ENCODE data around the gene SORCS2. TPM values are rescaled to one million over a fixed set of nuclear protein-coding genes. Genes with fewer than 3 reads are reported as not detected.

Gene SORCS2
- polyA plus RNA-seq, 1 donor from 2014 or later = not detected

GRCh38 chr4:7658341-7659204 lies 466.2 kb downstream of the SORCS2 start:
- no peak overlapping the region for H3K27ac Mint-ChIP-seq
- peaks cover 10% of the 10 kb centered on the region for H3K27me3 Mint-ChIP-seq
- no peak overlapping the region for H3K4me3 Mint-ChIP-seq
- H3K9me3 Mint-ChIP-seq = no peaks in the 10 kb centered on the region
- H3K36me3 Mint-ChIP-seq = no peaks in the 10 kb centered on the region
- H3K4me1 Mint-ChIP-seq = no peaks in the 10 kb centered on the region

- Mint-ChIP-seq H3K4me3 (no peak overlapping the region), H3K36me3 (no peaks in the 10 kb centered on the region), H3K4me1 (no peaks in the 10 kb centered on the region), H3K27ac (no peak overlapping the region), H3K27me3 (peaks cover 4% of the 10 kb centered on the region), H3K9me3 (no peaks in the 10 kb centered on the region)
Measured at GRCh38 chr4:7659429-7660175, 467.3 kb downstream of the SORCS2 start.

- H3K4me1 Mint-ChIP-seq = no peaks in the 10 kb centered on the region
- no peaks in the 10 kb centered on the region for H3K27me3 Mint-ChIP-seq
- H3K27ac Mint-ChIP-seq = no peak overlapping the region
- H3K9me3 Mint-ChIP-seq = no peaks in the 10 kb centered on the region
- H3K4me3 Mint-ChIP-seq = no peak overlapping the region
- no peaks in the 10 kb centered on the region for H3K36me3 Mint-ChIP-seq
Measured at GRCh38 chr4:7660176-7661039, 468.1 kb downstream of the SORCS2 start.

DNA sequence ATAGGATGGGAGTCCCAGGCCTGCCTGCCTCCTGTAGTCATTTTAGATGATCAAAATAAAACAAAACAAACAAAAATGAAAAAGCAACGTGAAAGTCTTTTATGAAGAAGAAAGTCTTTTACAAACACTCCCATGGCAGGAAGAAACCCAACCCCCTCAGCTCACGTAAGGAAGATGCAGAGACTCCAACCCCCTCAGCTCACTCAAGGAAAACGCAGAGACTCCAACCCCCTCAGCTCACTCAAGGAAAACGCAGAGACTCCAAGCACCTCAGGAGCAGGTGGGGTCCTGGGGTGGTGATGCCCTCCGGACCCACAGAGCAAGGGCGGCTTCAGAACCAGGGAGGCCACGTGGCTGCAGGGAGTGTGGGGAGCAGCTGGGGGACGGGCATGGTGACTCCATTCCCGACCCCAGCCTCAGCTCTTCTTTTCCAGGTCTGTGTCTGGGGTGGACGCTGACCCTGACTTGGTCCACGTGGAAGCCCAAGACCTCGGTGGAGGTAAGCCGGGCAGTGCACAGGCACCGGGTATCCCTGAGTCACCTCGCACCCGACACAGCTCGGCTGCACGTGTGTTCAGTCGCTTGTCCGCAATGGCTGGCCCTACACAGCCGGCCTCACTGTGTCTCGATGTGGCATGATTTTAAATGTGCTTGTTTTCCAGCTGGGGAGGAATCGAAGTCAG lies 468.9 kb downstream of the SORCS2 start:
- H3K27me3 Mint-ChIP-seq = peaks cover 2% of the 10 kb centered on the region
- H3K9me3 Mint-ChIP-seq = no peaks in the 10 kb centered on the region
- peaks cover 0 to 1% (median 0%) of the 10 kb centered on the region in 3 donors for H3K4me1 Mint-ChIP-seq
- no peak overlapping the region for H3K27ac Mint-ChIP-seq
- no peak overlapping the region for H3K4me3 Mint-ChIP-seq
- no peaks in the 10 kb centered on the region for H3K36me3 Mint-ChIP-seq

- no peak overlapping the region for H3K4me3 Mint-ChIP-seq
- H3K4me1 Mint-ChIP-seq = peaks cover 0 to 1% (median 0%) of the 10 kb centered on the region in 3 donors
- H3K9me3 Mint-ChIP-seq = no peaks in the 10 kb centered on the region
- no peaks in the 10 kb centered on the region for H3K36me3 Mint-ChIP-seq
- no peak overlapping the region for H3K27ac Mint-ChIP-seq
- peaks cover 2% of the 10 kb centered on the region for H3K27me3 Mint-ChIP-seq
Measured at GRCh38 chr4:7661846-7662506, 469.6 kb downstream of the SORCS2 start.

DNA sequence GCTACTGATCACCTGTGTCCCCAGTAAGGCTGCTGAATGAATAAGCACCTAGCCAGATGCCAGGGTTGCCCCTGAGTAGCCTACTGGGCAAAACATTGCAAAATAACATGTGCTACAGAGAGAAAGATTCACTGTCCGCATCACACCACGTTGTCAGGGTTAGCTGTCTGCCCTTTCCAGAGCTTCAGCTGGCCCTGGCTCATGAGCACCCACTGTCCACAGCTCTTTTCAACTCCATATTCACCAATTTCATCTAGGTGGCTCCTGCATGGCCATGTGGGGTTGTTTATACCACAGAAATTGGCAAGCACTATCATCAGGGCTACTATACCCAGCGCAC lies 470.1 kb downstream of the SORCS2 start:
- Mint-ChIP-seq H3K36me3 (no peaks in the 10 kb centered on the region), H3K9me3 (no peaks in the 10 kb centered on the region), H3K27me3 (peaks cover 2% of the 10 kb centered on the region), H3K4me3 (no peak overlapping the region), H3K27ac (no peak overlapping the region), H3K4me1 (peaks cover 0 to 1% (median 0%) of the 10 kb centered on the region in 3 donors)

GRCh38 chr4:7663075-7663541 lies 470.8 kb downstream of the SORCS2 start:
- Mint-ChIP-seq H3K27me3 (peaks cover 2% of the 10 kb centered on the region), H3K4me1 (peaks cover 0 to 4% (median 0%) of the 10 kb centered on the region in 3 donors), H3K9me3 (no peaks in the 10 kb centered on the region), H3K4me3 (no peak overlapping the region), H3K36me3 (no peaks in the 10 kb centered on the region), H3K27ac (no peak overlapping the region)

DNA sequence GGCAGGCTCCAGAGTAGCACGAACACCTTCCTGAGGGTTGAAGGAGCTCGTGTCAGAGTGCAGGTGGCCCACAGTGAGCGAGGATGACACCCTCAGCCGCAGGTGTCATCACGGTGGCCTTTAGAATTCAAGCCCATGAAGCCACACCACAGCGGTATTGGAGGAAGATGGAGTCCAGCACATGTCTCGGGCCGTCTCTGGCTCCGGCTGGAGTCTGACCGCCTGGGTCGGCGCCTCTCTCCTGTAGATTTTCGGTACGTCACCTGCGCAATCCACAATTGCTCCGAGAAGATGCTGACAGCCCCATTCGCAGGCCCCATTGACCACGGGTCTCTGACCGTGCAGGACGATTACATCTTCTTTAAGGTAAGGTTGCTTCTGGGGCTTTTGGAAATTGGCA lies 471.8 kb downstream of the SORCS2 start:
- Mint-ChIP-seq H3K27ac (no peak overlapping the region), H3K27me3 (peaks cover 2% of the 10 kb centered on the region), H3K36me3 (no peaks in the 10 kb centered on the region), H3K4me1 (peaks cover 0 to 5% (median 0%) of the 10 kb centered on the region in 3 donors), H3K9me3 (no peaks in the 10 kb centered on the region), H3K4me3 (no peak overlapping the region)

- peaks cover 0 to under 1% (median 0%) of the 10 kb centered on the region in 3 donors for H3K9me3 Mint-ChIP-seq
- peak overlapping the region in 1 of 3 donors; percentile 90 for H3K27ac Mint-ChIP-seq
- H3K27me3 Mint-ChIP-seq = peaks cover 2% of the 10 kb centered on the region
- H3K4me3 Mint-ChIP-seq = peak overlapping the region in 1 of 4 donors; percentile 66
- peaks cover 0 to 5% (median 0%) of the 10 kb centered on the region in 3 donors for H3K4me1 Mint-ChIP-seq
- no peaks in the 10 kb centered on the region for H3K36me3 Mint-ChIP-seq
Measured at GRCh38 chr4:7665321-7665720, 473.0 kb downstream of the SORCS2 start.

DNA sequence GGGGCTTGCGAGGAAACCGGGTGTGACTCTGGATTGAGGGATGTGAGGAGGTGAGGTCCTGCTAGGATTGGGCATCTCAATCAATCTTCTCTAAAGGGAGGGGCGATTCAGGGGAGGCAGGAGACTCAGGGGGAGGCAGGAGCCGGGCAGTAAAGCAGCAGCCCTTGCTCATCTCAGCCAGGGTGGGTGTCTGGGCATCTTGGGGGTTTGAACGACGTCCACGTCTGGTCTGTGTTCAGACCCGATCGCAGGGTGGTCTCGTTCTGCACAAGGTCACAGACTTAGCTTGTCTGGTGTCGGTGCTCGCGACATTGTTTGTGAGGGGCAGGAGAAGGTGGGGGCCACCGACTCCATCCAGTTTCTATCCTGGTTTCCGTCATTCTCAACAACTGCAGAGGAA lies 473.7 kb downstream of the SORCS2 start:
- peaks cover 0 to 5% (median 0%) of the 10 kb centered on the region in 3 donors for H3K4me1 Mint-ChIP-seq
- H3K9me3 Mint-ChIP-seq = peaks cover 0 to 6% (median 0%) of the 10 kb centered on the region in 3 donors
- no peak overlapping the region for H3K4me3 Mint-ChIP-seq
- peaks cover 2% of the 10 kb centered on the region for H3K27me3 Mint-ChIP-seq
- H3K27ac Mint-ChIP-seq = no peak overlapping the region
- H3K36me3 Mint-ChIP-seq = no peaks in the 10 kb centered on the region

- Mint-ChIP-seq H3K4me3 (no peak overlapping the region), H3K9me3 (peaks cover 0 to 13% (median 2%) of the 10 kb centered on the region in 3 donors), H3K4me1 (peaks cover 0 to 5% (median 0%) of the 10 kb centered on the region in 3 donors), H3K27ac (no peak overlapping the region), H3K27me3 (peaks cover 2% of the 10 kb centered on the region), H3K36me3 (no peaks in the 10 kb centered on the region)
Measured at GRCh38 chr4:7666744-7667143, 474.4 kb downstream of the SORCS2 start.

- Mint-ChIP-seq H3K9me3 (peaks cover 2 to 13% (median 2%) of the 10 kb centered on the region in 3 donors), H3K4me3 (no peak overlapping the region)
Measured at GRCh38 chr4:7668271-7668670, 475.9 kb downstream of the SORCS2 start.

GRCh38 chr4:7668826-7669225 lies 476.5 kb downstream of the SORCS2 start:
- Mint-ChIP-seq H3K4me1 (peaks cover 0 to 5% (median 0%) of the 10 kb centered on the region in 3 donors), H3K27ac (peak overlapping the region in 1 of 3 donors; percentile 57), H3K9me3 (peaks cover 2 to 13% (median 2%) of the 10 kb centered on the region in 3 donors), H3K27me3 (peaks cover 2% of the 10 kb centered on the region), H3K36me3 (no peaks in the 10 kb centered on the region), H3K4me3 (no peak overlapping the region)

More at GRCh38 chr4:7668271-7668670, 475.9 kb downstream of the SORCS2 start:
- H3K36me3 Mint-ChIP-seq = no peaks in the 10 kb centered on the region
- no peak overlapping the region for H3K27ac Mint-ChIP-seq
- peaks cover 2% of the 10 kb centered on the region for H3K27me3 Mint-ChIP-seq
- H3K4me1 Mint-ChIP-seq = peaks cover 0 to 5% (median 0%) of the 10 kb centered on the region in 3 donors

DNA sequence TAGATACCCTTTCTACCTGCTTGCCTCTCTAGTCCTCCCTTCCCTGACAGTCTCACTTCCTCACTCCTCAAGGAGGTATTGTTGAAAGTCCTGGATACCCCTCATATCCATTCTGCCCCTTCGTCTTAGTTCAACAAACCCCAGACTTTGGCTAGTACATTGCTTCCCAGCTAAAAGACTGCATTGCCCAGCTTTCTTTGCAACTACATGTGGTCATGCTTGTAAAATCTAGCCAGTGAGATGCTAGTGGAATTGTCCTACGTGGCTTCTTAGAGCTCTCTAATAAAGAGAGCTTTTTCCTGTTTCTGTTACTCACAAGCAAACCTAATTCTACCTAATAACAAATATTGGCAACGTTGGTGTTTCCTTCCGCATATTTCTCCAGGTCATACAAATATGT lies 480.3 kb downstream of the SORCS2 start:
- Mint-ChIP-seq H3K27ac (no peak overlapping the region), H3K4me3 (no peak overlapping the region), H3K9me3 (peaks cover 2 to 13% (median 2%) of the 10 kb centered on the region in 3 donors), H3K36me3 (no peaks in the 10 kb centered on the region), H3K4me1 (peaks cover 0 to 4% (median 0%) of the 10 kb centered on the region in 3 donors), H3K27me3 (no peaks in the 10 kb centered on the region)
